Tibial artery (tissue), 4 donors: ENCODE measurements around the gene CCSER1.

ENCODE experiments used
- DNase-seq, 2 donors: peaks; one replicate each; pipeline ENCODE4 v3.0.0-alpha.2; 2019
- H3K27ac ChIP-seq, 2 donors: fragments of 200-600 bp; sonication (generic) in 1 of 2; 1 replicate in 1 of 2; 2 replicates in 1 of 2; pipeline ENCODE4 v1.5.1; 2018 to 2019; ENCODE audit warnings: mild to moderate bottlenecking in 1 of 2
- H3K27me3 ChIP-seq, 2 donors: fragments of 200-600 bp; sonication (generic) in 1 of 2; one replicate each; pipeline versions ENCODE4 v1.5.1 to v1.6.0; 2016 to 2019
- H3K36me3 ChIP-seq, 3 donors: fragments of 200-600 bp; sonication (generic) in 2 of 3; one replicate each; pipeline ENCODE4 v1.5.1; 2016 to 2019; ENCODE audit warnings: mild to moderate bottlenecking in 2 of 3
- H3K4me1 ChIP-seq, 4 donors: fragments of 200-600 bp; sonication (generic) in 2 of 4; 1 replicate in 3 of 4; 2 replicates in 1 of 4; pipeline ENCODE4 v1.5.1; 2016 to 2019
- H3K4me3 ChIP-seq, 2 donors: fragments of 200-600 bp; sonication (generic) in 1 of 2; 1 replicate in 1 of 2; 2 replicates in 1 of 2; pipeline ENCODE4 v1.5.1; 2018 to 2019; ENCODE audit warnings: mild to moderate bottlenecking in 2 of 2
- H3K9me3 ChIP-seq, 3 donors: fragments of 200-600 bp; sonication (generic) in 1 of 3; one replicate each; pipeline ENCODE4 v1.5.1; 2016 to 2019
- intact Hi-C: fragments of 100-400 bp; cut with DNase I; formaldehyde crosslinking; loops from one replicate; pipeline ENCODE4 v1.15.0; 2023; ENCODE audit warnings: low total_unique reads
- TF ChIP-seq, protein P1 (sequence below), 2 experiments: fragments of 200-600 bp in 1 of 2; fragments of 450-650 bp in 1 of 2; IDR thresholded peaks; one replicate each; pipeline ENCODE4 v1.5.1; 2017 to 2019; ENCODE audit warnings: antibody characterized with exemption in 2 of 2, mild to moderate bottlenecking in 1 of 2, moderate library complexity in 1 of 2

Gene CCSER1

DNA sequence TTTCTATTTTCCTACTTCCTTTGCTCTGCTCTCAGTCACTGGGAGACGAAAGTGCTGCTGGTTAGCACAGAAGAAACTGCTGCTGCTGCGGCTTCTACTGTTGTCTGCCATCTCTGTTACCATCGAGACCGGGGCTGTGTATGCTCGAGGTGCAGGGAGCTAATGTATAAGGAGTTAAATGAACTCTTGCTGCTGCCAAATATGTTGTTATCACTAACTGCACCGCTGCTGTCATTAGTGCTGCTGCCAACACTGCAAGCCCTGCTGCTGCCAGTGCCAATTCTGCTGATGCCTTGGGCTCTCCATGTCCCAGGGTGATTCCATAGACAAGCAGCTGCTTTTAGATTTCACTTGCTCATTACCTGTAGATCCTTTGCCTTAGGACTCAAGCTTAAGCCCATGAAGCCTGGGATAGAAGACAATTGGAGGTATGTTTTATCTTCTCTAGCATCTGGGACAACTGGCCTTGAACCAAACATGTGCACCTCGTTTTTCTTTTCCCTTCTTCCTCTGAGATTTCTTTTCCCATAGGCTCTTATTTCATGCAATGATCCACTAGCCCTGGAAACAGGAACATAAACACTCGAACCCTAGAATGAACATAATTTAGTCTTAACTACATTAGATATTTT is 107.8 kb downstream of the CCSER1 start:
- no peak overlapping the region for H3K4me3 ChIP-seq

DNA sequence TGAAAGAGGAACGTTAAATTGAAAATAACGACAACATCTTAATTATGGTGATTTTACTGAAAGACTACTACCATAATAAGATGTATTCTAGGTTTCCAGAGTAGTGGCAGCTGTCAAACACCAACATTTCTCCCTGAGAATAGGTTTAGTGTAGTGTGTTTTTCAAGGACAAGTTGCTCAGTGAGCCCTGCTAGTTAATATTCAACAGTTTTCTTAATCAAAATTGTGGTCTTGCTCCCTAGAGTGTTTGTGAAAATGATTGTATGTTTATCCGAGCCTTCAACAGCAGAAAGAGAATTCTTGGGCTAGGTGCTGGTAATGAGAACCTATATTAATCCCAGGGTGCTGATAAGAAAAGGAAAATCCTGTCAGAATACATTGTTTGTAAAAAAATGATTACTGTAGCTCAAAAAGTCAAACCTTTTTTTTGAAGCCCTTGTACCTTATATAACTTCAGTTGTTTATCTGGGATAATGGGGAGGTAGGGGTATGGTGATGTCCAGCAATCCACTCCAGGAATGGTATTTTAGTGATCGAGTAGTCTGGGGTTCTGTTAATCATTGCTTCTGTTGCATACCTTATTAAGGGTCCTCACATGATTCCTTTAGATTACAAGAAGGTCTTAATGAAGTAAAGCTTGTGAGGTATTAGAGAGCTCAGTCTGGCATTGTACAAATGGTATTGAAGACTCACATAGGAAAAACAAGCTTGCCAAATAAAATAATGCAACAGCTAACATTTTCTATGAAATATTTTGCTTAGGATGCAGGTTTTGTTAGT is 110.7 kb downstream of the CCSER1 start:
- Histone ChIP-seq H3K27ac (no peak overlapping the region), H3K4me1 (no peaks in the 10 kb centered on the region), H3K36me3 (no peaks in the 10 kb centered on the region), H3K27me3 (no peaks in the 10 kb centered on the region), H3K9me3 (no peaks in the 10 kb centered on the region), H3K4me3 (no peak overlapping the region)
- TF ChIP-seq, protein P1, sequence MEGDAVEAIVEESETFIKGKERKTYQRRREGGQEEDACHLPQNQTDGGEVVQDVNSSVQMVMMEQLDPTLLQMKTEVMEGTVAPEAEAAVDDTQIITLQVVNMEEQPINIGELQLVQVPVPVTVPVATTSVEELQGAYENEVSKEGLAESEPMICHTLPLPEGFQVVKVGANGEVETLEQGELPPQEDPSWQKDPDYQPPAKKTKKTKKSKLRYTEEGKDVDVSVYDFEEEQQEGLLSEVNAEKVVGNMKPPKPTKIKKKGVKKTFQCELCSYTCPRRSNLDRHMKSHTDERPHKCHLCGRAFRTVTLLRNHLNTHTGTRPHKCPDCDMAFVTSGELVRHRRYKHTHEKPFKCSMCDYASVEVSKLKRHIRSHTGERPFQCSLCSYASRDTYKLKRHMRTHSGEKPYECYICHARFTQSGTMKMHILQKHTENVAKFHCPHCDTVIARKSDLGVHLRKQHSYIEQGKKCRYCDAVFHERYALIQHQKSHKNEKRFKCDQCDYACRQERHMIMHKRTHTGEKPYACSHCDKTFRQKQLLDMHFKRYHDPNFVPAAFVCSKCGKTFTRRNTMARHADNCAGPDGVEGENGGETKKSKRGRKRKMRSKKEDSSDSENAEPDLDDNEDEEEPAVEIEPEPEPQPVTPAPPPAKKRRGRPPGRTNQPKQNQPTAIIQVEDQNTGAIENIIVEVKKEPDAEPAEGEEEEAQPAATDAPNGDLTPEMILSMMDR (IDR thresholded peaks at IDR 0.05) = no peak
- DNase-seq = no peak
- intact Hi-C loops = no loop called here

More for the DNA sequence above, 107.8 kb downstream of the CCSER1 start:
- Histone ChIP-seq H3K36me3 (no peaks in the 10 kb centered on the region), H3K27me3 (no peaks in the 10 kb centered on the region), H3K9me3 (no peaks in the 10 kb centered on the region), H3K27ac (no peak overlapping the region), H3K4me1 (no peaks in the 10 kb centered on the region)
- no peak for DNase-seq
- intact Hi-C loops = no loop called here
- TF ChIP-seq, protein P1 (IDR thresholded peaks at IDR 0.05) = no peak

DNA sequence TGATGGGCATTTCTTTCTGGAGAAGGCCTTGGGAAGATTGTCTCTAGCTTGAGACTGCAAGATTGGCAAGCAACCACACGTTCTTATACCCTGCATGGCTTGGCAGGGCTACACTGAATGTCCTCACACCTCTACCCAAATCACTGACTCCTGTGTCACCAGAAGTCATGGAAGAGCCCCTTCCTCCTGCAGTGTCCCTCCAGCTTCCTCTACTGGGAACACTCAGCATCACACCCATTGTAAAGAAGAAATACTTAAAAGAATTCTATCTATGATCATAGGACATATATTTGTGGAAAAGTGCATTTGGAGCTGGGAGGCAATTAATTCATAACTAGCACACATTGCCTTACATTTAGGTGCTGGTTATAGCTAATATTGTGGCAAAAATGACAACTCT is 113.1 kb downstream of the CCSER1 start:
- no peak overlapping the region for H3K27ac ChIP-seq

GRCh38 chr4:90241008-90241407 is 113.8 kb downstream of the CCSER1 start:
- TF ChIP-seq, protein P1 (IDR thresholded peaks at IDR 0.05) = no peak
- Histone ChIP-seq H3K4me1 (no peaks in the 10 kb centered on the region), H3K4me3 (no peak overlapping the region), H3K36me3 (no peaks in the 10 kb centered on the region), H3K27me3 (no peaks in the 10 kb centered on the region), H3K27ac (no peak overlapping the region), H3K9me3 (no peaks in the 10 kb centered on the region)
- intact Hi-C loops = no loop called here
- DNase-seq = no peak

More for the DNA sequence above, 113.1 kb downstream of the CCSER1 start:
- no peak overlapping the region for H3K4me3 ChIP-seq
- H3K36me3 ChIP-seq = no peaks in the 10 kb centered on the region
- H3K4me1 ChIP-seq = no peaks in the 10 kb centered on the region
- intact Hi-C loops = no loop called here
- no peak for DNase-seq
- H3K27me3 ChIP-seq = no peaks in the 10 kb centered on the region
- H3K9me3 ChIP-seq = no peaks in the 10 kb centered on the region
- TF ChIP-seq, protein P1 (IDR thresholded peaks at IDR 0.05) = no peak

DNA sequence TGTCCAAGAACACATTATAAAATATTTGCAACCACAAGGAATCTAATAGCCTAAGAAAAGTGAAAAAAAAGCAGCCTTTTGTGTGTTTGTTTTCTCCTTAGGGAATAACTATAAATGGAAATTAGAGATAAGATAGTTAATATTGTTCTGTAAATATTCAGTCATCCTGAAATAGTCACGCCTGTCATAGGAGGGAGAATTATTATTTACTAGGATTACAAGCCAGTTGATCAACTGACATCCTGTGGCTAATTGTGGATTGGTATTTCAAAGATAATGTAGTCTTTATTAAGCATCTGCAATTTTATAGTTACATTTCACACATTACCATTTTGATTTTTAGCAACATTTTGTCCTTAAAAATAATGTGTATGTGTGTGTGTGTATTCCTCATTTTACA is 118.6 kb downstream of the CCSER1 start:
- Histone ChIP-seq H3K9me3 (no peaks in the 10 kb centered on the region), H3K36me3 (no peaks in the 10 kb centered on the region), H3K4me1 (no peaks in the 10 kb centered on the region), H3K4me3 (no peak overlapping the region), H3K27me3 (no peaks in the 10 kb centered on the region), H3K27ac (no peak overlapping the region)
- no peak for DNase-seq
- TF ChIP-seq, protein P1 (IDR thresholded peaks at IDR 0.05) = no peak
- intact Hi-C loops = no loop called here
